ENCODE results near the gene LGALS14. TPM values are rescaled to one million over a fixed set of nuclear protein-coding genes. Genes with fewer than 3 reads are reported as not detected.

LGALS14 gene
- total RNA-seq, 1 experiment from 2014 or later: not detected

DNA sequence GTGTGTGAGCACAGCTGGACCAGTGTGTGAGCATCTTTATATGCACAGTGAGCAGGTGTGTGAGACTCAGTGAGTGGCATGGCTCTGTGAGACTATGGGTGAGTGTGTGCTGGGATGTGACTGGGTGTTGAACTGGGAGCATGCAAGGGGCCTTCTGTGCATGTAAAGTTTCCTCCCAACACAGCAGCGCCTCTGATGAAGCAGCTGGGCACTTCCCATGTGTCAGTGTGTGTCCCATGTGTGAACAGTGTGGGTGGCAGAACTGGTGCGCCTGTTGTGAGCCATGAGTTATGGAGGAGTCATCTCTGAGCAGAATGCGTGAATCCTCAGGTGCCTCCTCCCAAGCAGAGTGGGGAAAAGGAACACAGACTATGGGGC is 24.5 kb upstream of the LGALS14 start (continued):
- TF ChIP-seq NFATC4 (CRISPR knock-in tag; IDR thresholded peaks at IDR 0.05) (no peak), KAT7 (CRISPR knock-in tag; IDR thresholded peaks at IDR 0.05; ENCODE audit: borderline replicate concordance) (no peak), JUN (CRISPR knock-in tag; IDR thresholded peaks at IDR 0.05) (no peak)
- TF ChIP-seq, protein P1, sequence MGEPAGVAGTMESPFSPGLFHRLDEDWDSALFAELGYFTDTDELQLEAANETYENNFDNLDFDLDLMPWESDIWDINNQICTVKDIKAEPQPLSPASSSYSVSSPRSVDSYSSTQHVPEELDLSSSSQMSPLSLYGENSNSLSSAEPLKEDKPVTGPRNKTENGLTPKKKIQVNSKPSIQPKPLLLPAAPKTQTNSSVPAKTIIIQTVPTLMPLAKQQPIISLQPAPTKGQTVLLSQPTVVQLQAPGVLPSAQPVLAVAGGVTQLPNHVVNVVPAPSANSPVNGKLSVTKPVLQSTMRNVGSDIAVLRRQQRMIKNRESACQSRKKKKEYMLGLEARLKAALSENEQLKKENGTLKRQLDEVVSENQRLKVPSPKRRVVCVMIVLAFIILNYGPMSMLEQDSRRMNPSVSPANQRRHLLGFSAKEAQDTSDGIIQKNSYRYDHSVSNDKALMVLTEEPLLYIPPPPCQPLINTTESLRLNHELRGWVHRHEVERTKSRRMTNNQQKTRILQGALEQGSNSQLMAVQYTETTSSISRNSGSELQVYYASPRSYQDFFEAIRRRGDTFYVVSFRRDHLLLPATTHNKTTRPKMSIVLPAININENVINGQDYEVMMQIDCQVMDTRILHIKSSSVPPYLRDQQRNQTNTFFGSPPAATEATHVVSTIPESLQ (CRISPR knock-in tag; IDR thresholded peaks at IDR 0.05): no peak

DNA sequence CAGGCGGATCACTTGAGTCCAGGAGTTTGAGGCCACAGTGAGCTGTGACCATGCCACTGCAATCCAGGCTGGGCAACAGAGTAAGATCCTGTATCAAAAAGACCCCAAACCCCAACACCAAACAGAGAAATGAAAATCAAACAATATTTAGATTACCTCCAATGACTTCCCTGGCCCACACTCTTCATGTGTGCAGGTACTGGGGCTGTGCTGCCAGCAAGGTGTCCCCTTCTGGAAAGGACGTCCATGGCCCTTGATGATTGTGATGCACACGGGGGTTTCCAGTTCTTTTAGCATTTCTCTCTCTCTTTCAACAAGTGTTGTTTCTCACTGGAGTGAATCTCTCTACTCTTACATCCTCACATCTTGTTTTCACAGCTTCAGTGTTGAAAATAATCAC is 23.7 kb upstream of the LGALS14 start:
- no peak overlapping the region for H3K4me3 Mint-ChIP-seq
- TF ChIP-seq, protein P2, sequence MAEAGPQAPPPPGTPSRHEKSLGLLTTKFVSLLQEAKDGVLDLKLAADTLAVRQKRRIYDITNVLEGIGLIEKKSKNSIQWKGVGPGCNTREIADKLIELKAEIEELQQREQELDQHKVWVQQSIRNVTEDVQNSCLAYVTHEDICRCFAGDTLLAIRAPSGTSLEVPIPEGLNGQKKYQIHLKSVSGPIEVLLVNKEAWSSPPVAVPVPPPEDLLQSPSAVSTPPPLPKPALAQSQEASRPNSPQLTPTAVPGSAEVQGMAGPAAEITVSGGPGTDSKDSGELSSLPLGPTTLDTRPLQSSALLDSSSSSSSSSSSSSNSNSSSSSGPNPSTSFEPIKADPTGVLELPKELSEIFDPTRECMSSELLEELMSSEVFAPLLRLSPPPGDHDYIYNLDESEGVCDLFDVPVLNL (CRISPR knock-in tag; IDR thresholded peaks at IDR 0.05; ENCODE audit: borderline replicate concordance, low read depth): no peak
- no peak for TF ChIP-seq NFYB (CRISPR knock-in tag; conservative IDR thresholded peaks at IDR 0.05; ENCODE audit: low read depth)
- TF ChIP-seq, protein P3, sequence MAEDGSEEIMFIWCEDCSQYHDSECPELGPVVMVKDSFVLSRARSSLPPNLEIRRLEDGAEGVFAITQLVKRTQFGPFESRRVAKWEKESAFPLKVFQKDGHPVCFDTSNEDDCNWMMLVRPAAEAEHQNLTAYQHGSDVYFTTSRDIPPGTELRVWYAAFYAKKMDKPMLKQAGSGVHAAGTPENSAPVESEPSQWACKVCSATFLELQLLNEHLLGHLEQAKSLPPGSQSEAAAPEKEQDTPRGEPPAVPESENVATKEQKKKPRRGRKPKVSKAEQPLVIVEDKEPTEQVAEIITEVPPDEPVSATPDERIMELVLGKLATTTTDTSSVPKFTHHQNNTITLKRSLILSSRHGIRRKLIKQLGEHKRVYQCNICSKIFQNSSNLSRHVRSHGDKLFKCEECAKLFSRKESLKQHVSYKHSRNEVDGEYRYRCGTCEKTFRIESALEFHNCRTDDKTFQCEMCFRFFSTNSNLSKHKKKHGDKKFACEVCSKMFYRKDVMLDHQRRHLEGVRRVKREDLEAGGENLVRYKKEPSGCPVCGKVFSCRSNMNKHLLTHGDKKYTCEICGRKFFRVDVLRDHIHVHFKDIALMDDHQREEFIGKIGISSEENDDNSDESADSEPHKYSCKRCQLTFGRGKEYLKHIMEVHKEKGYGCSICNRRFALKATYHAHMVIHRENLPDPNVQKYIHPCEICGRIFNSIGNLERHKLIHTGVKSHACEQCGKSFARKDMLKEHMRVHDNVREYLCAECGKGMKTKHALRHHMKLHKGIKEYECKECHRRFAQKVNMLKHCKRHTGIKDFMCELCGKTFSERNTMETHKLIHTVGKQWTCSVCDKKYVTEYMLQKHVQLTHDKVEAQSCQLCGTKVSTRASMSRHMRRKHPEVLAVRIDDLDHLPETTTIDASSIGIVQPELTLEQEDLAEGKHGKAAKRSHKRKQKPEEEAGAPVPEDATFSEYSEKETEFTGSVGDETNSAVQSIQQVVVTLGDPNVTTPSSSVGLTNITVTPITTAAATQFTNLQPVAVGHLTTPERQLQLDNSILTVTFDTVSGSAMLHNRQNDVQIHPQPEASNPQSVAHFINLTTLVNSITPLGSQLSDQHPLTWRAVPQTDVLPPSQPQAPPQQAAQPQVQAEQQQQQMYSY (CRISPR knock-in tag; IDR thresholded peaks at IDR 0.05): no peak
- no peak for TF ChIP-seq MXD4 (CRISPR knock-in tag; IDR thresholded peaks at IDR 0.05; ENCODE audit: borderline replicate concordance)
- TF ChIP-seq GRHL2 (CRISPR knock-in tag; IDR thresholded peaks at IDR 0.05; ENCODE audit: insufficient replicate concordance, severe bottlenecking): no peak
- no peak for TF ChIP-seq MYBL2 (CRISPR knock-in tag; IDR thresholded peaks at IDR 0.05)
- TF ChIP-seq, protein P4, sequence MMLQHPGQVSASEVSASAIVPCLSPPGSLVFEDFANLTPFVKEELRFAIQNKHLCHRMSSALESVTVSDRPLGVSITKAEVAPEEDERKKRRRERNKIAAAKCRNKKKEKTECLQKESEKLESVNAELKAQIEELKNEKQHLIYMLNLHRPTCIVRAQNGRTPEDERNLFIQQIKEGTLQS (CRISPR knock-in tag; conservative IDR thresholded peaks at IDR 0.05): no peak
- no peak for TF ChIP-seq ZBTB21 (CRISPR knock-in tag; IDR thresholded peaks at IDR 0.05; ENCODE audit: borderline replicate concordance)
- TF ChIP-seq CREB1 (CRISPR knock-in tag; IDR thresholded peaks at IDR 0.05): no peak
- no peak for TF ChIP-seq NFATC4 (CRISPR knock-in tag; IDR thresholded peaks at IDR 0.05)
- TF ChIP-seq, protein P5, sequence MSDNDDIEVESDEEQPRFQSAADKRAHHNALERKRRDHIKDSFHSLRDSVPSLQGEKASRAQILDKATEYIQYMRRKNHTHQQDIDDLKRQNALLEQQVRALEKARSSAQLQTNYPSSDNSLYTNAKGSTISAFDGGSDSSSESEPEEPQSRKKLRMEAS (CRISPR knock-in tag; IDR thresholded peaks at IDR 0.05): no peak
- TF ChIP-seq, protein P1 (CRISPR knock-in tag; IDR thresholded peaks at IDR 0.05): no peak
- TF ChIP-seq ZNF138 (CRISPR knock-in tag; conservative IDR thresholded peaks at IDR 0.05): no peak
- TF ChIP-seq, protein P6, sequence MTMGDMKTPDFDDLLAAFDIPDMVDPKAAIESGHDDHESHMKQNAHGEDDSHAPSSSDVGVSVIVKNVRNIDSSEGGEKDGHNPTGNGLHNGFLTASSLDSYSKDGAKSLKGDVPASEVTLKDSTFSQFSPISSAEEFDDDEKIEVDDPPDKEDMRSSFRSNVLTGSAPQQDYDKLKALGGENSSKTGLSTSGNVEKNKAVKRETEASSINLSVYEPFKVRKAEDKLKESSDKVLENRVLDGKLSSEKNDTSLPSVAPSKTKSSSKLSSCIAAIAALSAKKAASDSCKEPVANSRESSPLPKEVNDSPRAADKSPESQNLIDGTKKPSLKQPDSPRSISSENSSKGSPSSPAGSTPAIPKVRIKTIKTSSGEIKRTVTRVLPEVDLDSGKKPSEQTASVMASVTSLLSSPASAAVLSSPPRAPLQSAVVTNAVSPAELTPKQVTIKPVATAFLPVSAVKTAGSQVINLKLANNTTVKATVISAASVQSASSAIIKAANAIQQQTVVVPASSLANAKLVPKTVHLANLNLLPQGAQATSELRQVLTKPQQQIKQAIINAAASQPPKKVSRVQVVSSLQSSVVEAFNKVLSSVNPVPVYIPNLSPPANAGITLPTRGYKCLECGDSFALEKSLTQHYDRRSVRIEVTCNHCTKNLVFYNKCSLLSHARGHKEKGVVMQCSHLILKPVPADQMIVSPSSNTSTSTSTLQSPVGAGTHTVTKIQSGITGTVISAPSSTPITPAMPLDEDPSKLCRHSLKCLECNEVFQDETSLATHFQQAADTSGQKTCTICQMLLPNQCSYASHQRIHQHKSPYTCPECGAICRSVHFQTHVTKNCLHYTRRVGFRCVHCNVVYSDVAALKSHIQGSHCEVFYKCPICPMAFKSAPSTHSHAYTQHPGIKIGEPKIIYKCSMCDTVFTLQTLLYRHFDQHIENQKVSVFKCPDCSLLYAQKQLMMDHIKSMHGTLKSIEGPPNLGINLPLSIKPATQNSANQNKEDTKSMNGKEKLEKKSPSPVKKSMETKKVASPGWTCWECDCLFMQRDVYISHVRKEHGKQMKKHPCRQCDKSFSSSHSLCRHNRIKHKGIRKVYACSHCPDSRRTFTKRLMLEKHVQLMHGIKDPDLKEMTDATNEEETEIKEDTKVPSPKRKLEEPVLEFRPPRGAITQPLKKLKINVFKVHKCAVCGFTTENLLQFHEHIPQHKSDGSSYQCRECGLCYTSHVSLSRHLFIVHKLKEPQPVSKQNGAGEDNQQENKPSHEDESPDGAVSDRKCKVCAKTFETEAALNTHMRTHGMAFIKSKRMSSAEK (CRISPR knock-in tag; IDR thresholded peaks at IDR 0.05; ENCODE audit: borderline replicate concordance): no peak
- no peaks in the 10 kb centered on the region for H3K36me3 Mint-ChIP-seq
- ATAC-seq (no peak), DNase-seq (ENCODE audit: low spot score) (no peak)
- ChIA-PET CTCF (interaction anchor here (0.6 kb wide), 1 partner anchor 481 kb away, joined by 4 read pairs; no protein-coding TSS in a partner anchor), POLR2A (no interaction called here)
- no peaks in the 10 kb centered on the region for H3K4me1 Mint-ChIP-seq
- no peaks in the 10 kb centered on the region for H3K9me3 Mint-ChIP-seq
- peaks cover 14% of the 10 kb centered on the region; the same call in 1 of the 2 replicates for H3K27me3 Mint-ChIP-seq (ENCODE audit: low read depth)
- no peak overlapping the region for H3K27ac Mint-ChIP-seq
